Activated naive CD4-positive, alpha-beta T cell treated with anti-CD3 and anti-CD28 coated beads for 36 hours (primary cell): ENCODE results near the gene RFX3. TPM values are rescaled to one million over a fixed set of nuclear protein-coding genes. Genes with fewer than 3 reads are reported as not detected.

ENCODE experiments used
- CTCF ChIA-PET: fragments of 350-600 bp; sonication (Branson Sonifier 250); formaldehyde crosslinking; loops from one replicate; lab custom pipeline; 2021; ENCODE audit warnings: antibody characterized with exemption; lab: Charles Lee
- DNase-seq: peaks from one replicate; pipeline ENCODE4 v3.0.0-alpha.2; 2020
- H3K27ac Mint-ChIP-seq: one replicate; pipeline ENCODE4 v1.8.0; 2021; ENCODE audit warnings: mild to moderate bottlenecking, mixed read lengths
- H3K27me3 Mint-ChIP-seq: one replicate; pipeline ENCODE4 v1.8.0; 2021; ENCODE audit warnings: low read depth, mixed read lengths
- H3K36me3 Mint-ChIP-seq: one replicate; pipeline ENCODE4 v1.8.0; 2021; ENCODE audit warnings: low read depth, mixed read lengths
- H3K4me1 Mint-ChIP-seq: one replicate; pipeline ENCODE4 v1.8.0; 2021; ENCODE audit warnings: low read depth, mixed read lengths
- H3K4me3 Mint-ChIP-seq: one replicate; pipeline ENCODE4 v1.8.0; 2021; ENCODE audit warnings: mild to moderate bottlenecking, moderate library complexity, mixed read lengths
- H3K9me3 Mint-ChIP-seq: one replicate; pipeline ENCODE4 v1.8.0; 2021; ENCODE audit warnings: mixed read lengths
- intact Hi-C: fragments of 100-400 bp; cut with micrococcal nuclease; formaldehyde crosslinking; loops from one replicate; pipeline ENCODE4 v1.15.1; 2023
- total RNA-seq, 2 experiments: library from RNA; stranded (reverse); gene quantifications; one replicate each; pipeline ENCODE4 v1.2.3, GENCODE V29; 2021

RFX3 gene
- total RNA-seq, 2 experiments from 2014 or later = 11.0 to 12.7 TPM

- Mint-ChIP-seq H3K9me3 (no peaks in the 10 kb centered on the region), H3K27ac (peak overlapping the region; percentile 100), H3K4me1 (peaks cover 33% of the 10 kb centered on the region), H3K27me3 (no peaks in the 10 kb centered on the region), H3K36me3 (peaks cover 20% of the 10 kb centered on the region), H3K4me3 (peak overlapping the region; percentile 93)
- CTCF ChIA-PET = interaction anchor here (0.5 to 2.7 kb wide), 3 partner anchors 49 to 810 kb away, joined by 3 to 14 read pairs (median 12); no protein-coding TSS in a partner anchor
- peak; percentile 39 for DNase-seq
- intact Hi-C loops = loop anchor here (1.0 to 5.0 kb wide), 14 partner anchors 185 to 1930 kb away; partner anchors contain the start of genes CDC37L1, PUM3, SMARCA2 and VLDLR
Observed at GRCh38 chr9:3526997-3527940, 1.5 kb upstream of the RFX3 start.

- peaks cover 34% of the 10 kb centered on the region for H3K4me1 Mint-ChIP-seq
Observed at GRCh38 chr9:3526165-3526996, 580 bp upstream of the RFX3 start.

GRCh38 chr9:3525096-3525835, 535 bp downstream of the RFX3 start:
- intact Hi-C loops = loop anchor here (1.0 to 5.0 kb wide), 11 partner anchors 58 to 1932 kb away; partner anchors contain the start of genes AK3 and VLDLR
- Mint-ChIP-seq H3K4me1 (peaks cover 31% of the 10 kb centered on the region), H3K36me3 (peaks cover 14% of the 10 kb centered on the region), H3K27me3 (no peaks in the 10 kb centered on the region), H3K27ac (peak overlapping the region; percentile 100), H3K4me3 (peak overlapping the region; percentile 93), H3K9me3 (no peaks in the 10 kb centered on the region)
- peak; percentile 10 for DNase-seq
- CTCF ChIA-PET = no interaction called here

More at GRCh38 chr9:3526165-3526996, 580 bp upstream of the RFX3 start:
- no peaks in the 10 kb centered on the region for H3K9me3 Mint-ChIP-seq
- no peaks in the 10 kb centered on the region for H3K27me3 Mint-ChIP-seq
- intact Hi-C loops = loop anchor here (1.0 to 5.0 kb wide), 14 partner anchors 184 to 1931 kb away; partner anchors contain the start of genes CDC37L1, PUM3, SMARCA2 and VLDLR
- peak; percentile 89 for DNase-seq
- peak overlapping the region; percentile 93 for H3K4me3 Mint-ChIP-seq
- H3K27ac Mint-ChIP-seq = peak overlapping the region; percentile 100
- peaks cover 18% of the 10 kb centered on the region for H3K36me3 Mint-ChIP-seq
- CTCF ChIA-PET = interaction anchor here (2.3 to 2.7 kb wide), 2 partner anchors 48 to 58 kb away, joined by 12 to 14 read pairs; no protein-coding TSS in a partner anchor

GRCh38 chr9:3521966-3522365, 3.8 kb downstream of the RFX3 start:
- Mint-ChIP-seq H3K4me1 (peaks cover 25% of the 10 kb centered on the region), H3K27ac (peak overlapping the region; percentile 41), H3K36me3 (peaks cover 7% of the 10 kb centered on the region), H3K9me3 (no peaks in the 10 kb centered on the region), H3K4me3 (peak overlapping the region; percentile 22), H3K27me3 (no peaks in the 10 kb centered on the region)
- DNase-seq = no peak
- intact Hi-C loops = no loop called here
- CTCF ChIA-PET = interaction anchor here (0.7 to 1.3 kb wide), 3 partner anchors 47 to 190 kb away, joined by 3 to 5 read pairs (median 3); no protein-coding TSS in a partner anchor

GRCh38 chr9:3520564-3520963, 5.2 kb downstream of the RFX3 start:
- Mint-ChIP-seq H3K9me3 (no peaks in the 10 kb centered on the region), H3K27me3 (no peaks in the 10 kb centered on the region), H3K27ac (no peak overlapping the region), H3K4me1 (peaks cover 28% of the 10 kb centered on the region), H3K4me3 (no peak overlapping the region), H3K36me3 (peaks cover 7% of the 10 kb centered on the region)
- intact Hi-C loops = no loop called here
- no peak for DNase-seq
- CTCF ChIA-PET = no interaction called here

- CTCF ChIA-PET = interaction anchor here (2.0 kb wide), 1 partner anchor 50 kb away, joined by 8 read pairs; no protein-coding TSS in a partner anchor
Observed at GRCh38 chr9:3517377-3518048, 8.3 kb downstream of the RFX3 start.

GRCh38 chr9:3516667-3517330, 9.0 kb downstream of the RFX3 start:
- Mint-ChIP-seq H3K36me3 (peaks cover 7% of the 10 kb centered on the region), H3K27me3 (no peaks in the 10 kb centered on the region), H3K27ac (no peak overlapping the region), H3K4me1 (peaks cover 29% of the 10 kb centered on the region), H3K4me3 (no peak overlapping the region), H3K9me3 (no peaks in the 10 kb centered on the region)
- intact Hi-C loops = loop anchor here (1.0 kb wide), 1 partner anchor 8 kb away; no protein-coding TSS in a partner anchor
- CTCF ChIA-PET = interaction anchor here (0.5 to 2.0 kb wide), 3 partner anchors 39 to 310 kb away, joined by 3 to 8 read pairs (median 3); no protein-coding TSS in a partner anchor
- no peak for DNase-seq

More at GRCh38 chr9:3517377-3518048, 8.3 kb downstream of the RFX3 start:
- H3K4me3 Mint-ChIP-seq = no peak overlapping the region
- intact Hi-C loops = loop anchor here (1.0 kb wide), 1 partner anchor 9 kb away; no protein-coding TSS in a partner anchor
- H3K36me3 Mint-ChIP-seq = peaks cover 7% of the 10 kb centered on the region
- no peak for DNase-seq
- H3K27ac Mint-ChIP-seq = no peak overlapping the region
- no peaks in the 10 kb centered on the region for H3K27me3 Mint-ChIP-seq
- H3K4me1 Mint-ChIP-seq = peaks cover 35% of the 10 kb centered on the region
- no peaks in the 10 kb centered on the region for H3K9me3 Mint-ChIP-seq

GRCh38 chr9:3515405-3515804, 10.4 kb downstream of the RFX3 start:
- CTCF ChIA-PET = interaction anchor here (0.7 to 2.0 kb wide), 3 partner anchors 38 to 127 kb away, joined by 3 to 8 read pairs (median 3); no protein-coding TSS in a partner anchor
- Mint-ChIP-seq H3K9me3 (no peaks in the 10 kb centered on the region), H3K36me3 (peaks cover 7% of the 10 kb centered on the region), H3K4me1 (peaks cover 36% of the 10 kb centered on the region), H3K27me3 (no peaks in the 10 kb centered on the region), H3K27ac (no peak overlapping the region), H3K4me3 (no peak overlapping the region)
- intact Hi-C loops = no loop called here
- DNase-seq = no peak

- peaks cover 39% of the 10 kb centered on the region for H3K4me1 Mint-ChIP-seq
- H3K27ac Mint-ChIP-seq = no peak overlapping the region
- CTCF ChIA-PET = no interaction called here
- H3K27me3 Mint-ChIP-seq = no peaks in the 10 kb centered on the region
- intact Hi-C loops = no loop called here
- H3K4me3 Mint-ChIP-seq = no peak overlapping the region
- peaks cover 4% of the 10 kb centered on the region for H3K36me3 Mint-ChIP-seq
- H3K9me3 Mint-ChIP-seq = no peaks in the 10 kb centered on the region
- no peak for DNase-seq
Observed at GRCh38 chr9:3514786-3515185, 11.0 kb downstream of the RFX3 start.

GRCh38 chr9:3513265-3513818, 12.5 kb downstream of the RFX3 start:
- no peaks in the 10 kb centered on the region for H3K27me3 Mint-ChIP-seq
- H3K36me3 Mint-ChIP-seq = peaks cover 4% of the 10 kb centered on the region
- H3K27ac Mint-ChIP-seq = no peak overlapping the region
- H3K4me1 Mint-ChIP-seq = peaks cover 51% of the 10 kb centered on the region
- H3K9me3 Mint-ChIP-seq = no peaks in the 10 kb centered on the region
- no peak for DNase-seq
- no peak overlapping the region for H3K4me3 Mint-ChIP-seq
- intact Hi-C loops = loop anchor here (1.0 kb wide), 1 partner anchor 11 kb away; no protein-coding TSS in a partner anchor
- CTCF ChIA-PET = interaction anchor here (1.3 kb wide), 1 partner anchor 46 kb away, joined by 4 read pairs; no protein-coding TSS in a partner anchor
